A172 (cell line): ENCODE results near the gene FES. TPM values are rescaled to one million over a fixed set of nuclear protein-coding genes. Genes with fewer than 3 reads are reported as not detected.
"Not testable (repeated sequence)": the region's sequence is repeated elsewhere in the genome, so short reads cannot be mapped to it uniquely, and the experiment has no call there.

Source experiments
- DNase-seq: peaks from one replicate; pipeline ENCODE4 v3.0.0-alpha.2; 2015; ENCODE audit warnings: low spot score
- total RNA-seq: library from RNA; depleted of rRNA; stranded (reverse); fragments of >200 nt; shearing (Covaris generic); gene quantifications from 2 replicates; pipeline ENCODE4 v1.2.3, GENCODE V29; 2014

The FES gene
- total RNA-seq, 1 experiment from 2014 or later = 0.12 TPM

- no peak for DNase-seq
Measured at GRCh38 chr15:90891346-90891949, 7.1 kb downstream of the FES start.

- DNase-seq = no peak
Measured at GRCh38 chr15:90892023-90892422, 7.7 kb downstream of the FES start.

GRCh38 chr15:90892498-90893174 is 8.3 kb downstream of the FES start:
- no peak for DNase-seq

- no peak for DNase-seq
Measured at GRCh38 chr15:90893175-90894090, 9.1 kb downstream of the FES start.

- DNase-seq = no peak
Measured at GRCh38 chr15:90895571-90896117, 11.3 kb downstream of the FES start.

GRCh38 chr15:90897131-90897655 is 12.9 kb downstream of the FES start:
- DNase-seq = not testable (repeated sequence)

- DNase-seq = no peak
Measured at GRCh38 chr15:90901175-90902039, 17.1 kb downstream of the FES start.

GRCh38 chr15:90902040-90902839 is 17.9 kb downstream of the FES start:
- peak; percentile 68 for DNase-seq

- peak; percentile 12 for DNase-seq
Measured at GRCh38 chr15:90902840-90903732, 18.8 kb downstream of the FES start, which contains the start of gene MAN2A2. TSS of gene MAN2A2 (plus strand) at chr15:90903302. CDS start at chr15:90904208, 906 bp downstream.

- DNase-seq = no peak
Measured at GRCh38 chr15:90903733-90904536, 19.6 kb downstream of the FES start.

- no peak for DNase-seq
Measured at GRCh38 chr15:90904746-90905145, 20.4 kb downstream of the FES start.

- DNase-seq = no peak
Measured at GRCh38 chr15:90905306-90906180, 21.2 kb downstream of the FES start.

- no peak for DNase-seq
Measured at GRCh38 chr15:90906181-90906849, 22.0 kb downstream of the FES start.

- no peak for DNase-seq
Measured at GRCh38 chr15:90907051-90907660, 22.9 kb downstream of the FES start.

GRCh38 chr15:90907838-90908507 is 23.7 kb downstream of the FES start:
- no peak for DNase-seq

- not testable (repeated sequence) for DNase-seq
Measured at GRCh38 chr15:90909449-90909848, 25.1 kb downstream of the FES start.
